ENCODE measurements around the gene C11orf68. TPM values are rescaled to one million over a fixed set of nuclear protein-coding genes. Genes with fewer than 3 reads are reported as not detected.

Gene C11orf68
- total RNA-seq, 1 donor from 2014 or later = 27.2 TPM

GRCh38 chr11:65891219-65892136 lies 27.4 kb downstream of the C11orf68 start:
- H3K9me3 Mint-ChIP-seq = no peaks in the 10 kb centered on the region
- H3K4me1 Mint-ChIP-seq = peaks cover 52% of the 10 kb centered on the region
- H3K36me3 Mint-ChIP-seq (ENCODE audit: low read depth) = no peaks in the 10 kb centered on the region
- TF ChIP-seq, protein P1, sequence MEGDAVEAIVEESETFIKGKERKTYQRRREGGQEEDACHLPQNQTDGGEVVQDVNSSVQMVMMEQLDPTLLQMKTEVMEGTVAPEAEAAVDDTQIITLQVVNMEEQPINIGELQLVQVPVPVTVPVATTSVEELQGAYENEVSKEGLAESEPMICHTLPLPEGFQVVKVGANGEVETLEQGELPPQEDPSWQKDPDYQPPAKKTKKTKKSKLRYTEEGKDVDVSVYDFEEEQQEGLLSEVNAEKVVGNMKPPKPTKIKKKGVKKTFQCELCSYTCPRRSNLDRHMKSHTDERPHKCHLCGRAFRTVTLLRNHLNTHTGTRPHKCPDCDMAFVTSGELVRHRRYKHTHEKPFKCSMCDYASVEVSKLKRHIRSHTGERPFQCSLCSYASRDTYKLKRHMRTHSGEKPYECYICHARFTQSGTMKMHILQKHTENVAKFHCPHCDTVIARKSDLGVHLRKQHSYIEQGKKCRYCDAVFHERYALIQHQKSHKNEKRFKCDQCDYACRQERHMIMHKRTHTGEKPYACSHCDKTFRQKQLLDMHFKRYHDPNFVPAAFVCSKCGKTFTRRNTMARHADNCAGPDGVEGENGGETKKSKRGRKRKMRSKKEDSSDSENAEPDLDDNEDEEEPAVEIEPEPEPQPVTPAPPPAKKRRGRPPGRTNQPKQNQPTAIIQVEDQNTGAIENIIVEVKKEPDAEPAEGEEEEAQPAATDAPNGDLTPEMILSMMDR (conservative IDR thresholded peaks at IDR 0.05) = no peak
- H3K4me3 Mint-ChIP-seq = peak overlapping the region; percentile 83
- DNase-seq (ENCODE audit: low read depth, low spot score) = no peak
- H3K27ac Mint-ChIP-seq (ENCODE audit: unreplicated experiment) = no peak overlapping the region
- peaks cover 23% of the 10 kb centered on the region for H3K27me3 Mint-ChIP-seq (ENCODE audit: low read depth)

- DNase-seq (ENCODE audit: low read depth, low spot score) = peak; percentile 93
- Mint-ChIP-seq H3K36me3 (ENCODE audit: low read depth) (no peaks in the 10 kb centered on the region), H3K27ac (ENCODE audit: unreplicated experiment) (peak within 1 kb of the TSS; percentile 59), H3K27me3 (ENCODE audit: low read depth) (peaks cover 16% of the 10 kb centered on the region), H3K9me3 (no peaks in the 10 kb centered on the region), H3K4me3 (peak within 1 kb of the TSS; percentile 96), H3K4me1 (peaks cover 54% of the 10 kb centered on the region)
- TF ChIP-seq, protein P1 (conservative IDR thresholded peaks at IDR 0.05) = peak; percentile 49
Observed at GRCh38 chr11:65890324-65891218, 28.3 kb downstream of the C11orf68 start, which contains the start of gene CCDC85B. TSS of gene CCDC85B (plus strand) at chr11:65890673. CDS start at chr11:65890784, 111 bp downstream.

GRCh38 chr11:65888163-65888814 lies 30.6 kb downstream of the C11orf68 start, which contains the start of gene FIBP:
TSS of gene FIBP (minus strand) at chr11:65888471. CDS start at chr11:65888418, 53 bp downstream.
- H3K27ac Mint-ChIP-seq (ENCODE audit: unreplicated experiment) = peak within 1 kb of the TSS; percentile 96
- DNase-seq (ENCODE audit: low read depth, low spot score) = peak; percentile 98
- TF ChIP-seq, protein P1 (conservative IDR thresholded peaks at IDR 0.05) = peak; percentile 79
- H3K4me3 Mint-ChIP-seq = peak within 1 kb of the TSS; percentile 96
- H3K4me1 Mint-ChIP-seq = peaks cover 56% of the 10 kb centered on the region
- peaks cover 4% of the 10 kb centered on the region for H3K36me3 Mint-ChIP-seq (ENCODE audit: low read depth)
- H3K27me3 Mint-ChIP-seq (ENCODE audit: low read depth) = peaks cover 11% of the 10 kb centered on the region
- no peaks in the 10 kb centered on the region for H3K9me3 Mint-ChIP-seq

GRCh38 chr11:65887723-65888162 lies 31.1 kb downstream of the C11orf68 start:
- H3K27ac Mint-ChIP-seq (ENCODE audit: unreplicated experiment) = peak overlapping the region; percentile 96
- H3K4me1 Mint-ChIP-seq = peaks cover 52% of the 10 kb centered on the region
- H3K9me3 Mint-ChIP-seq = no peaks in the 10 kb centered on the region
- TF ChIP-seq, protein P1 (conservative IDR thresholded peaks at IDR 0.05) = no peak
- peaks cover 4% of the 10 kb centered on the region for H3K36me3 Mint-ChIP-seq (ENCODE audit: low read depth)
- no peak for DNase-seq (ENCODE audit: low read depth, low spot score)
- H3K27me3 Mint-ChIP-seq (ENCODE audit: low read depth) = peaks cover 11% of the 10 kb centered on the region
- peak overlapping the region; percentile 96 for H3K4me3 Mint-ChIP-seq
